SK-N-SH (cell line): Measurements from ENCODE around the gene POP7. TPM values are rescaled to one million over a fixed set of nuclear protein-coding genes. Genes with fewer than 3 reads are reported as not detected.

Source experiments
- CTCF ChIA-PET: fragments of 300-600, 350-600 bp; formaldehyde crosslinking; extraction: SDS; loops from one replicate; lab custom pipeline; 2021; lab: Yijun Ruan, JAX
- POLR2A ChIA-PET: fragments of 350-600 bp; sonication (Branson Sonifier 250); formaldehyde crosslinking; extraction: SDS; loops from one replicate; lab custom pipeline; 2020; ENCODE audit warnings: antibody characterized with exemption, inconsistent platforms; lab: Yijun Ruan, JAX
- DNase-seq: peaks from one replicate; pipeline ENCODE4 v3.0.0; 2012
- H2AFZ ChIP-seq: fragments of 200-600 bp; sonication (generic); 2 replicates; pipeline ENCODE4 v1.8.1; 2016; ENCODE audit warnings: antibody characterized with exemption, mild to moderate bottlenecking, low read depth
- H3F3A ChIP-seq: fragments of 200-600 bp; sonication (generic); replicated peaks from 2 replicates; pipeline ENCODE3; 2016; ENCODE audit warnings: antibody characterized with exemption, mild to moderate bottlenecking; ENCODE audit not compliant: insufficient read depth
- H3K27ac ChIP-seq, 2 experiments: fragments of 200-500 bp in 1 of 2; fragments of 200-600 bp in 1 of 2; sonication (Bioruptor generic) in 1 of 2; sonication (generic), shearing (Covaris generic) in 1 of 2; 2 replicates each; pipeline versions ENCODE4 v1.5.1 to v1.6.1; 2014 to 2016; ENCODE audit warnings: low read depth in 2 of 2, inconsistent platforms in 1 of 2, low read length in 1 of 2, mild to moderate bottlenecking in 1 of 2, mixed read lengths in 1 of 2
- H3K27me3 ChIP-seq: fragments of 200-600 bp; sonication (generic), shearing (Covaris generic); 2 replicates; pipeline ENCODE4 v1.6.1; 2016; ENCODE audit warnings: mixed run types; ENCODE audit not compliant: insufficient read depth
- H3K36me3 ChIP-seq, 2 experiments: fragments of 200-500 bp in 1 of 2; fragments of 200-600 bp in 1 of 2; sonication (Bioruptor generic) in 1 of 2; sonication (generic) in 1 of 2; replicated peaks in 1 of 2; 2 replicates each; pipeline versions ENCODE3 to v1.5.1; 2014 to 2016; ENCODE audit warnings: low read length in 1 of 2, mild to moderate bottlenecking in 1 of 2; ENCODE audit not compliant: insufficient read depth in 2 of 2, control insufficient read depth in 1 of 2
- H3K4me1 ChIP-seq, 2 experiments: fragments of 200-500 bp in 1 of 2; fragments of 200-600 bp in 1 of 2; sonication (Bioruptor generic) in 1 of 2; sonication (generic), shearing (Covaris generic) in 1 of 2; 2 replicates each; pipeline versions ENCODE4 v1.5.1 to v1.6.1; 2014 to 2016; ENCODE audit warnings: low read depth in 1 of 2, low read length in 1 of 2, mixed run types in 1 of 2; ENCODE audit not compliant: insufficient read depth in 2 of 2, control insufficient read depth in 1 of 2
- H3K4me2 ChIP-seq: fragments of 200-600 bp; sonication (generic), shearing (Covaris generic); 2 replicates; pipeline ENCODE4 v1.6.1; 2017; ENCODE audit warnings: mixed run types
- H3K4me3 ChIP-seq, 2 experiments: fragments of 200-500 bp in 1 of 2; fragments of 200-600 bp in 1 of 2; sonication (Bioruptor generic) in 1 of 2; sonication (generic), shearing (Covaris generic) in 1 of 2; 2 replicates each; pipeline versions ENCODE4 v1.5.1 to v1.8.1; 2014 to 2016; ENCODE audit warnings: low read depth in 2 of 2, inconsistent platforms in 1 of 2, low read length in 1 of 2, mild to moderate bottlenecking in 1 of 2, mixed read lengths in 1 of 2, moderate library complexity in 1 of 2
- H3K79me2 ChIP-seq: fragments of 200-600 bp; sonication (generic); 2 replicates; pipeline ENCODE4 v1.8.1; 2017; ENCODE audit warnings: mild to moderate bottlenecking; ENCODE audit not compliant: insufficient read depth
- H3K9ac ChIP-seq: fragments of 200-600 bp; sonication (generic); 2 replicates; pipeline ENCODE4 v1.6.1; 2017; ENCODE audit warnings: mixed run types
- H3K9me2 ChIP-seq: fragments of 200-600 bp; sonication (generic); 2 replicates; pipeline ENCODE4 v1.6.1; 2017; ENCODE audit warnings: mixed run types
- H3K9me3 ChIP-seq: fragments of 200-600 bp; sonication (generic); 2 replicates; pipeline ENCODE4 v1.6.1; 2017; ENCODE audit warnings: mixed run types, mild to moderate bottlenecking, moderate library complexity
- H4K20me1 ChIP-seq: fragments of 200-600 bp; sonication (generic); 2 replicates; pipeline ENCODE4 v1.6.1; 2017; ENCODE audit warnings: mild to moderate bottlenecking, mixed run types; ENCODE audit not compliant: insufficient read depth
- EZH2phosphoT487 ChIP-seq: fragments of 200-600 bp; sonication (generic); IDR thresholded peaks from 2 replicates; pipeline ENCODE4 v1.6.1; 2017; ENCODE audit warnings: low read depth, mixed run types, mild to moderate bottlenecking, antibody characterized with exemption, moderate library complexity, borderline replicate concordance
- GATA2 ChIP-seq: sonication (generic); formaldehyde crosslinking; IDR thresholded peaks from 2 replicates; pipeline ENCODE4 v1.5.0; 2020; ENCODE audit warnings: mild to moderate bottlenecking, missing genetic modification reagents
- NRF1 ChIP-seq: IDR thresholded peaks from 2 replicates; pipeline ENCODE4 v1.6.1; 2012; ENCODE audit warnings: low read depth, mild to moderate bottlenecking, low read length
- RFX5 ChIP-seq: IDR thresholded peaks from 2 replicates; pipeline ENCODE4 v1.6.1; 2012; ENCODE audit warnings: mild to moderate bottlenecking, improper control_type of control experiment, low read length
- SIN3A ChIP-seq: IDR thresholded peaks from 2 replicates; pipeline ENCODE4 v1.6.1; 2012; ENCODE audit warnings: low read depth, mild to moderate bottlenecking, low read length, moderate library complexity, borderline replicate concordance
- SMC3 ChIP-seq: IDR thresholded peaks from 2 replicates; pipeline ENCODE4 v1.6.1; 2012; ENCODE audit warnings: low read depth, low read length, improper control_type of control experiment
- TEAD4 ChIP-seq: IDR thresholded peaks from 2 replicates; pipeline ENCODE4 v1.4.0; 2012; ENCODE audit warnings: mild to moderate bottlenecking, borderline replicate concordance; ENCODE audit not compliant: insufficient read depth
- WGBS: methylation state at CpG from one replicate; pipeline ENCODE4 v1.1.6; 2017; ENCODE audit warnings: low lambda C conversion rate; 5-methylcytosine and 5-hydroxymethylcytosine counted together
- polyA plus RNA-seq, 3 experiments: library from polyadenylated mRNA; depleted of rRNA; stranded (reverse); fragments of >200 nt; gene quantifications; 2 replicates each; pipeline ENCODE4 v1.2.3, GENCODE V29; 2012
- TF ChIP-seq, protein P1 (sequence below): IDR thresholded peaks from 2 replicates; pipeline ENCODE4 v1.4.0; 2012; ENCODE audit warnings: low read depth, borderline replicate concordance
- TF ChIP-seq, protein P2 (sequence below): fragments of 150-350 bp; IDR thresholded peaks from 2 replicates; pipeline ENCODE4 v1.6.1; 2016; ENCODE audit warnings: mild to moderate bottlenecking, low read depth, low read length
- TF ChIP-seq, protein P3 (sequence below): IDR thresholded peaks from 2 replicates; pipeline ENCODE4 v1.4.0; 2012; ENCODE audit warnings: low read depth
- TF ChIP-seq, protein P4 (sequence below): fragments of 200-600 bp; sonication (generic); IDR thresholded peaks from 2 replicates; pipeline ENCODE4 v1.6.1; 2017; ENCODE audit warnings: antibody characterized with exemption, mild to moderate bottlenecking, moderate library complexity

The POP7 gene
- polyA plus RNA-seq, 1 of the 3 experiments (the other 2 are of a cell fraction): 81.8 TPM

DNA sequence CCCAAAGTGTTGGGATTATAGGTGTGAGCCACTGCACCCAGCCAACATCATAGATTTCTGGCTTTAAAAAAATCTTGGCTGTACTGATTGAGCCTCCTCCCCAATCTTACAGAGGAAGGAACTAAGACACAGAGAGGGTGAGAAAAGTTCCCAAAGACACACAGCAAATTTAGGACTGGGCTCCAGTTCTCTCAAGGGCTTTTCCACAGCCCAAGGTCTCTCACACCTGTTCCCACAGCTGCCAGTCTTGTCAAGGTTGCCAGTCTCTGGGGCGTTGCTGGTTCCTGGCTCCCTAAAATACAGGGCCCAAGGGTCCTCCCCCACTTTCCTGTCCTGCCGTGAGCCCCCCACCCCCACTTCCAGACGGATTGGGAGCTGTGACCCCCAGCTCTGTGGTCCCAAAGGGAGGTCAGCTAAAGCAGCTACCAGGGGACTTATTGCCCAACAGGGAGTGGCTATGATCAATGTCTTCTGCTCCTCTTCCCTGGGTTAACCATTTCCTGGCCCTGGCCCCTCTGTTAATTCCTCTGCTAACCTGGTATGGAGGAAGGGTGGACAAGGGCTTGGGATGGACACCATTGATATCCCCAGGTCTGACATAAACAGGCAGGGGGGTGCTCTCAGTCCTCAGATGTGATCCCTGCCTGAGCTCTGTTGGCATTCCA, 24.3 kb downstream of the POP7 start:
- H2AFZ ChIP-seq: no peak overlapping the region
- no peak for TF ChIP-seq SMC3
- no peak for TF ChIP-seq GATA2 (CRISPR knock-in tag)
- no peak for TF ChIP-seq EZH2phosphoT487
- TF ChIP-seq, protein P1, sequence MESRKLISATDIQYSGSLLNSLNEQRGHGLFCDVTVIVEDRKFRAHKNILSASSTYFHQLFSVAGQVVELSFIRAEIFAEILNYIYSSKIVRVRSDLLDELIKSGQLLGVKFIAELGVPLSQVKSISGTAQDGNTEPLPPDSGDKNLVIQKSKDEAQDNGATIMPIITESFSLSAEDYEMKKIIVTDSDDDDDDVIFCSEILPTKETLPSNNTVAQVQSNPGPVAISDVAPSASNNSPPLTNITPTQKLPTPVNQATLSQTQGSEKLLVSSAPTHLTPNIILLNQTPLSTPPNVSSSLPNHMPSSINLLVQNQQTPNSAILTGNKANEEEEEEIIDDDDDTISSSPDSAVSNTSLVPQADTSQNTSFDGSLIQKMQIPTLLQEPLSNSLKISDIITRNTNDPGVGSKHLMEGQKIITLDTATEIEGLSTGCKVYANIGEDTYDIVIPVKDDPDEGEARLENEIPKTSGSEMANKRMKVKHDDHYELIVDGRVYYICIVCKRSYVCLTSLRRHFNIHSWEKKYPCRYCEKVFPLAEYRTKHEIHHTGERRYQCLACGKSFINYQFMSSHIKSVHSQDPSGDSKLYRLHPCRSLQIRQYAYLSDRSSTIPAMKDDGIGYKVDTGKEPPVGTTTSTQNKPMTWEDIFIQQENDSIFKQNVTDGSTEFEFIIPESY: no peak
- no peak for TF ChIP-seq RFX5
- TF ChIP-seq, protein P2, sequence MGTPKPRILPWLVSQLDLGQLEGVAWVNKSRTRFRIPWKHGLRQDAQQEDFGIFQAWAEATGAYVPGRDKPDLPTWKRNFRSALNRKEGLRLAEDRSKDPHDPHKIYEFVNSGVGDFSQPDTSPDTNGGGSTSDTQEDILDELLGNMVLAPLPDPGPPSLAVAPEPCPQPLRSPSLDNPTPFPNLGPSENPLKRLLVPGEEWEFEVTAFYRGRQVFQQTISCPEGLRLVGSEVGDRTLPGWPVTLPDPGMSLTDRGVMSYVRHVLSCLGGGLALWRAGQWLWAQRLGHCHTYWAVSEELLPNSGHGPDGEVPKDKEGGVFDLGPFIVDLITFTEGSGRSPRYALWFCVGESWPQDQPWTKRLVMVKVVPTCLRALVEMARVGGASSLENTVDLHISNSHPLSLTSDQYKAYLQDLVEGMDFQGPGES: no peak
- TF ChIP-seq SIN3A: no peak
- no peak for TF ChIP-seq NRF1
- TF ChIP-seq, protein P3, sequence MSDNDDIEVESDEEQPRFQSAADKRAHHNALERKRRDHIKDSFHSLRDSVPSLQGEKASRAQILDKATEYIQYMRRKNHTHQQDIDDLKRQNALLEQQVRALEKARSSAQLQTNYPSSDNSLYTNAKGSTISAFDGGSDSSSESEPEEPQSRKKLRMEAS: no peak
- no peak for TF ChIP-seq TEAD4
- TF ChIP-seq, protein P4, sequence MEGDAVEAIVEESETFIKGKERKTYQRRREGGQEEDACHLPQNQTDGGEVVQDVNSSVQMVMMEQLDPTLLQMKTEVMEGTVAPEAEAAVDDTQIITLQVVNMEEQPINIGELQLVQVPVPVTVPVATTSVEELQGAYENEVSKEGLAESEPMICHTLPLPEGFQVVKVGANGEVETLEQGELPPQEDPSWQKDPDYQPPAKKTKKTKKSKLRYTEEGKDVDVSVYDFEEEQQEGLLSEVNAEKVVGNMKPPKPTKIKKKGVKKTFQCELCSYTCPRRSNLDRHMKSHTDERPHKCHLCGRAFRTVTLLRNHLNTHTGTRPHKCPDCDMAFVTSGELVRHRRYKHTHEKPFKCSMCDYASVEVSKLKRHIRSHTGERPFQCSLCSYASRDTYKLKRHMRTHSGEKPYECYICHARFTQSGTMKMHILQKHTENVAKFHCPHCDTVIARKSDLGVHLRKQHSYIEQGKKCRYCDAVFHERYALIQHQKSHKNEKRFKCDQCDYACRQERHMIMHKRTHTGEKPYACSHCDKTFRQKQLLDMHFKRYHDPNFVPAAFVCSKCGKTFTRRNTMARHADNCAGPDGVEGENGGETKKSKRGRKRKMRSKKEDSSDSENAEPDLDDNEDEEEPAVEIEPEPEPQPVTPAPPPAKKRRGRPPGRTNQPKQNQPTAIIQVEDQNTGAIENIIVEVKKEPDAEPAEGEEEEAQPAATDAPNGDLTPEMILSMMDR: no peak
- WGBS: 0% methylated on average over 1 of the region's 3 CpGs
- no peaks in the 10 kb centered on the region for H3K9me2 ChIP-seq
- H3K9ac ChIP-seq: no peak overlapping the region
- H3K9me3 ChIP-seq: no peaks in the 10 kb centered on the region
- H3K79me2 ChIP-seq: no peaks in the 10 kb centered on the region
- DNase-seq: no peak
- peaks cover 4% of the 10 kb centered on the region for H3F3A ChIP-seq
- no peaks in the 10 kb centered on the region for H3K4me1 ChIP-seq
- no peaks in the 10 kb centered on the region for H3K36me3 ChIP-seq
- H3K27me3 ChIP-seq: peaks cover 15% of the 10 kb centered on the region; the same call in 1 of the 2 replicates
- ChIA-PET CTCF (interaction anchor here (1.2 to 13.0 kb wide), 4 partner anchors 11 to 122 kb away, joined by 3 to 344 read pairs (median 4); partner anchors contain the start of genes POP7 and SLC12A9), POLR2A (no interaction called here)
- no peaks in the 10 kb centered on the region for H4K20me1 ChIP-seq
- no peak overlapping the region for H3K4me2 ChIP-seq
- H3K4me3 ChIP-seq: no peak overlapping the region
- H3K27ac ChIP-seq: no peak overlapping the region
